Head of caudate nucleus (tissue), 42 donors: ENCODE results near the gene LAMB4.

Experiments used
- DNase-seq, 42 donors: peaks; one replicate each; pipeline versions ENCODE4 v3.0.0 to v3.0.0-alpha.2; 2020 to 2021; ENCODE audit warnings: mixed read lengths in 7 of 42
- intact Hi-C: fragments of 100-400 bp; cut with DNase I; formaldehyde crosslinking; loops from one replicate; pipeline ENCODE4 v1.15.0; 2022

Gene LAMB4

DNA sequence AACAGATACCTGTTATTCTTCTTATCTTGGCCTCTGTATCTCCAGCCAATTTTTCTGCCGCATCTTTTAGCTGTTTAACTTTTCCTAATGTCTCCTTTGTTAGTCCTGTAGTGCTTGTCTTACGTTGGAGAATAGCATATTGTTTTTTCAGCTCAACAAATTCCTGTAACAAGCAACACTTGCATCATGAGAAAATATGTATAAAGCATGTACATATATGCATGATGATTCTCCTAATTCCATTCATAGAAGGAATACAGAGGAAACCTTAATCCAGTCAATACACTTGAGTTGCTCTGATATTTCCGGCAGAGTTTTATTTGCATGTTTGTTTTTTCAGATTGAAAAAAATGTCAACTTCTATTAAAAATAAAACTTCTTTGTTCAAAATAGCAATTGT is 101.1 kb downstream of the LAMB4 start:
- intact Hi-C loops, result no loop called here
- no peak for DNase-seq

GRCh38 chr7:108028111-108028510 is 102.0 kb downstream of the LAMB4 start:
- DNase-seq, result no peak
- intact Hi-C loops, result no loop called here

GRCh38 chr7:108027239-108027638 is 102.9 kb downstream of the LAMB4 start:
- no peak for DNase-seq
- intact Hi-C loops, result no loop called here

DNA sequence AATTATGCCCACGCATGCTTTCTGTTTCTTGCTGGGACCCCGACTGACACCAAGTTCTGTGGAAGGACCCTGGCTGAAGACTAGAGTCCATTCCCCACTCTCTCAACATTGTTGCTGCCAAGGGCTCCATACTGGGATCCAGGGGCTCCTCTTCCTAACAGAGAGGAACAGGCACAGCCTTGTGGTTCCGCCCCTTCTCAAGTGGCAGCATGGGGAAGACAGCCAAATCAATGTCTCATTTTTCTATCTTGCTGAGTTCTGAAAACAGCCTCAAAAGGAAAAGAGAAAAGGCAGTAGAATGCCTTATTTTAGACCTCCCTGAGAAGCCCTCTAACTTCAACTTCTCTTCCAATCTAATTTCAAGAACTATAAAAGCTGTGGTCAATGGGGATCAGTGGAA is 103.5 kb downstream of the LAMB4 start:
- DNase-seq, result no peak
- intact Hi-C loops, result no loop called here

DNA sequence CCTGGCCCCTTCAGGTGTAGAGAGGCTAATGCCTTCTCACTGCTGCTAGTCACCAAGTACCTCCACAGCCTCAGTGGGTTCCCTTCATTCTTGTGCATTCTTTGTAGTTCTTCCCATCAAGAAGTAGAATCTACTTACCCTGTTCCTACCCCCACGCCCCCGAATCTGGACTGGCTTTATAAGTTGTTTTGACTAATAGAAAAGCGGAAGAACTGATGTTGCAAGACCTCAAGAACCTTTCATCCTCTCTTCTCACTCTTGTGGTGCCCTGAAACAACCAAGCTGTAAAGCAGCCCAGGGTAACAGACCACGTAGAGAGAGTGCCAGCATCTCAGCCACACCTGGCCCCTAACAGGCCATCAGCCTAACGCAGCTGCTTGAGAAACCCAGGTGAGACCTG is 104.0 kb downstream of the LAMB4 start:
- intact Hi-C loops, result no loop called here
- DNase-seq, result no peak

- intact Hi-C loops, result no loop called here
Observed at GRCh38 chr7:108024538-108024937, 105.6 kb downstream of the LAMB4 start.

DNA sequence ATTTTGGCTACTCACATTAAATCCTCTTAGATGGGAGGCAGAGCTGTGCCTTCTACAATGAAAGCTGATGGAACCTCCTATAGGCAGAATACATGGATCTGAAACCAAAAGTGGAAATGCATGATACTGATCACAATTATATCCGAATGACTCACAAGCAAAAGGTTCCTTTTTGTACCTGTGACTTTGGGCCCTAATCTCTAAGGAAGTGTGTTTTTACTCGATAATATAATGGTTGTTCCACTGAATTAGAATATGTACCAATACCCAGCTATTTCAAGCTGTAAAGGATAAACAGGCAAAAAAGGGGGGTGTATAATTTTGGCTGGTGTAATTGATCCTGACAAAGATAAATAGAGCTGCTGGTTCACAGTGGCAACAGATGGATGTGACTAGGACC is 109.6 kb downstream of the LAMB4 start:
- intact Hi-C loops, result no loop called here
- DNase-seq, result no peak

More at GRCh38 chr7:108024538-108024937, 105.6 kb downstream of the LAMB4 start:
- no peak for DNase-seq

- intact Hi-C loops, result no loop called here
Observed at GRCh38 chr7:108018668-108019067, 111.5 kb downstream of the LAMB4 start.

GRCh38 chr7:108017776-108018151 is 112.4 kb downstream of the LAMB4 start:
- intact Hi-C loops, result no loop called here

More at GRCh38 chr7:108018668-108019067, 111.5 kb downstream of the LAMB4 start:
- DNase-seq, result no peak

DNA sequence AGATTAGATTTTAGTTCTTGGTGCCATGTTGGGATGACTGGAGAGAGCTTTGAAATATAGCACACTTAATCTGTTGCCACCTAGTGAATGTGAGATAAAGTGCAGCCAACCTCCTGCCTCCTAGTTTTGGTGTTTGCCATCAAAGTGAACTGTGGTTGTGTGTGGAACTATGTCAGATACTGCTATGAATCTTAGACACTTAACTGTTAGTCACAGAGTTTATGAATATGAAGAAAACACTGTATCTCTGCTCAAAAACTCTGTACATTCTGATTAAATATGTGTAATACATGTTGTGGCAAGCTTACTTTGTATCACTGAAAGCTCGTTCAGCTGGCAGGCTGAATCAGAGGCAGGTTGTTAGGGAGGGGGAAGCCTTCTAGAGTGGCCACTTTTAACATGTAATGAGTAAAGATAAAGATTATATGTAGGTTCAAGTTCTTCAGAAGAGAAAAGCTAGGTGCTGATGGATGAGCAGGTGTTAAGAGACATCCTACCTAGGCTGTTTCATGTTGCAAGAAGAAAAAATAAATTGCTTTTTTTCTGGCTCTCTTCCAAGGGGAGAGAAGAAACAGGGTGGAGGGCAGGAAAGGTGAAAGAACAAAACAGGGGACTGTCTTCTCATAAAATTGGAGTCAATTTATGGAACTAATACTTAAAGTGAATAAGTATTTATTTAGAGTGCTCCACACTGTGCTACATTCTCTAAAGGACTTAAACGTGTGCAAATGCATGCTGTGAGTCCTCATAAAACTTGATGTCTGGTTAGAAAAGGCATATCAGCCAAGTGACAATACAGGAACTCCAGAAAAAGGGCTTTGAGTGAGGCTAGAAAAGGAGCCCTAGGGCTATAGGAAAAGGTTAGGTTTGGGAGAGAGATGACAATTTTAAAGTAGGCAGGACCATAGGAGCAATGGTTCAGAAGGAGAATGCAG is 113.1 kb downstream of the LAMB4 start:
- intact Hi-C loops, result no loop called here
- DNase-seq, result peak in 6 of 42 donors; percentile 10 to 45 (median 18)

More at GRCh38 chr7:108017776-108018151, 112.4 kb downstream of the LAMB4 start:
- DNase-seq, result no peak

- intact Hi-C loops, result no loop called here
- DNase-seq, result no peak
Observed at GRCh38 chr7:108015740-108016139, 114.4 kb downstream of the LAMB4 start.

DNA sequence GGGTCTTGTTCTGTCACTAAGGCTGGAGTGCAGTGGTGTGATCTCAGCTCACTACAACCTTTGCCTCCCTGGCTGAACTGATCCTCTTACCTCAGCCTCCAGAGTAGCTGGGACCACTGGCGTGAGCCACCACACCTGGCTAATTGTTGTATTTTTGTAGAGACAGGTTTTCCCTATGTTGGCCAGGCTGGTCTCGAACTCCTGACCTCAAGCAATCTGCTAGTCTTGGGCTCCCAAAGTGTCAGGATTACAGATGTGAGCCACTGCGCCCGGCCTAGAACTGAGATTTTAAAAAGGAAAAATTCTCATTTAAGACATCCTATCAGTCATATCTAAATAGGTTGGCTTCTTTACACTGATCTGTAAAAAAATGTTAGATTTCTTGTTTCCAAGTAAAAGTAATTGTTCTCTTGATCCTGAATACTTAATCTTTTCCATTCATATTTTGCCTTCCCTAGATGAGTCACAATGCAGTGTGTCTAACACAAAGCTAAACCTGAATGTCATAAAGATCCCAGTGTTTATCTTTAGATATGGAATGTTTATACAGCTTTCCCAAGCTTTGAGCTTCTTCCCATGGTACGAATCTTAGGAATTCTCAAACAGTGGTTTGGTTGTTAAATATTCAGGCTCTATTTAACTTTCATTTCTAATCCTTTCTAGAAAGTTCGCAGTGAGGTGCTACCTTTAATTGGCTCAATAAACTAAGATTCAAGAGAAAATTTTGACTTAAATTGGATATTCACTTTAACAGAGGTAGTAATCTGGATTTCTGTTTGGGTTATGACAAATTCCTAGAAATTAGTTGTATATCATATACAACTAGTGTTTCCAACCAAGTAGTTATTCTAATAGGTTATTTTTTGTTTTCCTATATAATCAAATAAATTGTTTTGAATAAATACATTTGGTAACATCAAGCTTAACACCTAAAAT is 115.1 kb downstream of the LAMB4 start:
- intact Hi-C loops, result no loop called here

GRCh38 chr7:108014215-108014614 is 115.9 kb downstream of the LAMB4 start:
- intact Hi-C loops, result no loop called here
- no peak for DNase-seq

More for the DNA sequence above, 115.1 kb downstream of the LAMB4 start:
- DNase-seq, result no peak

- DNase-seq, result no peak
- intact Hi-C loops, result no loop called here
Observed at GRCh38 chr7:108012499-108013430, 117.4 kb downstream of the LAMB4 start.

- no peak for DNase-seq
- intact Hi-C loops, result no loop called here
Observed at GRCh38 chr7:108010377-108010776, 119.8 kb downstream of the LAMB4 start.

GRCh38 chr7:108009873-108010272 is 120.3 kb downstream of the LAMB4 start:
- intact Hi-C loops, result no loop called here

DNA sequence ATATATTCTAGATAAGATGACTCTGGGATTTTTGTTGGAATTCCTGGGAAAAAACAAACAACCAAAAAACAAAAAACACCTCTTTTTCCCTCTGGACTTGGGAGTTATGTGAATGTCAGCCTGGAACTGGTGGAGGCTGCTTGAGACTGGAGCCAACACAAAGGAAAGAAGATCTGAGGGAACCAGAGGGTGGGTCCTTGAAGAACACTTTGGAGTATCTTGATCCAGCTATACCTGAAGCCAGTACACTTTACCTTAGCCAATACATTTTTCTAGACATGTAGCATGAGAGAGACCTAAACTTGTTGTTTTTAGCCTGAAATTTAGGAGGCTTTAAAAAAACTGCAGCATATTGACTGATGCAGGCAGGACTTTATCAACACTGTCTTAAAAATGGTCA is 121.3 kb downstream of the LAMB4 start:
- intact Hi-C loops, result no loop called here
- no peak for DNase-seq

More at GRCh38 chr7:108009873-108010272, 120.3 kb downstream of the LAMB4 start:
- no peak for DNase-seq

- intact Hi-C loops, result no loop called here
- DNase-seq, result no peak
Observed at GRCh38 chr7:108008240-108008639, 121.9 kb downstream of the LAMB4 start.

DNA sequence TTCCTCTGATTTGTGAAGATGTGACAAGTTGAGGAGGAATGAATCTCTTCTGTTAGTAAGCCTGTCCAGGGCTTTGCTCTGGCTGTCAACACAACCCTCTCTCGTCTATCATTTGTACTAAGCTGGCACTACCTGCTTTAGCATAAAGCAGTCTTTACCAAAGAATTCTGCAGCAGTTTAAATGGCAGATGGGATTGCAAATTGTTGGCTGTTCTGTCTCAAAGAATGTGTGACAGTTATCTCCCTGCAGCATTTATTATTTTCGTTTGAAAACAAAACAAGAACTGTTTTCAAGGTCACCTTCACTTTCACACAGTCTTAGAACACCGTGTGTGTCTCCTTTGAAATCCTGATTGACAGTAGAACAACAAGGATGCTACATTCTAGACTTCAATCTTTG is 122.4 kb downstream of the LAMB4 start:
- intact Hi-C loops, result no loop called here
- DNase-seq, result no peak
